D341Med (cell line): ENCODE measurements around the gene TRMT2A.
"Not testable (repeated sequence)": the region's sequence is repeated elsewhere in the genome, so short reads cannot be mapped to it uniquely, and the experiment has no call there.

Experiments used
- DNase-seq: peaks from one replicate; pipeline ENCODE4 v3.0.0; 2012; ENCODE audit warnings: low spot score

The TRMT2A gene, protein sequence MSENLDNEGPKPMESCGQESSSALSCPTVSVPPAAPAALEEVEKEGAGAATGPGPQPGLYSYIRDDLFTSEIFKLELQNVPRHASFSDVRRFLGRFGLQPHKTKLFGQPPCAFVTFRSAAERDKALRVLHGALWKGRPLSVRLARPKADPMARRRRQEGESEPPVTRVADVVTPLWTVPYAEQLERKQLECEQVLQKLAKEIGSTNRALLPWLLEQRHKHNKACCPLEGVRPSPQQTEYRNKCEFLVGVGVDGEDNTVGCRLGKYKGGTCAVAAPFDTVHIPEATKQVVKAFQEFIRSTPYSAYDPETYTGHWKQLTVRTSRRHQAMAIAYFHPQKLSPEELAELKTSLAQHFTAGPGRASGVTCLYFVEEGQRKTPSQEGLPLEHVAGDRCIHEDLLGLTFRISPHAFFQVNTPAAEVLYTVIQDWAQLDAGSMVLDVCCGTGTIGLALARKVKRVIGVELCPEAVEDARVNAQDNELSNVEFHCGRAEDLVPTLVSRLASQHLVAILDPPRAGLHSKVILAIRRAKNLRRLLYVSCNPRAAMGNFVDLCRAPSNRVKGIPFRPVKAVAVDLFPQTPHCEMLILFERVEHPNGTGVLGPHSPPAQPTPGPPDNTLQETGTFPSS

DNA sequence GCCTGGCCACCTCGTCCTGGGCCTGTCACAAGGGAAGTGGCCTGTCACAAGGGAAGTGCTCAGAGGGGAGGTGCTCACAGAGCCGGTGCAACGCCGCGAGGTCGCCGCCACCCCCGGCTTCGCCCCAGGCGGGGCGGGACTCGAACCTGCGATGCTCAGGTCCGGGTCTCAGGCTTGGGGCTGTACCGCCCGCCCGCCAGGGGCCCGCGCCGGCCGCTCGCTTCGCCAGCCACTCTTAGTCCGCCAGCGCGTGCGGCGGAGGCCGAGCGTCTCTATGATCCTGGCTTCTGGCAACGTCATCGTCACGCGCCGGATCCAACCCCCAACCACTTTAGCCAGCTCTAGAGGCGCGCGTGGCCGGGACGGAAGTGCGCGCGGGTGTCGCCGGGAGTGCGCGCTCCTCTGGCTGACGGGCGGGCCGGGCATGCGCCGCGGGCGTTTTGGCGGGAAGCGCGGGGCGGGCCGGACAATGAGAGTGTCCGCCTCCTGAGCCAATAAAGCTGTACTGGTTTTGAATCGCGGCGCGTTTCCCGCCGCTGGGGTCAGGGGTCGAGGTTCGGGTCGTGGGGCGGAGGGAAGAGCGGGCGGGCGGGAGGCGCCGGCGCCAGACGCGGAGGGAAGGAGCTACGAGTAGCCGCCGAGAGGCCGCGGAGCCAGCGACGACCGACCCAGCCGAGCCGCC is at the start of gene TRMT2A:
TSS of gene TRMT2A (minus strand) at position 276 of the 682 bp plus-strand sequence. CDS start 320 bp downstream, outside the sequence.
- peak; percentile 99 for DNase-seq

DNA sequence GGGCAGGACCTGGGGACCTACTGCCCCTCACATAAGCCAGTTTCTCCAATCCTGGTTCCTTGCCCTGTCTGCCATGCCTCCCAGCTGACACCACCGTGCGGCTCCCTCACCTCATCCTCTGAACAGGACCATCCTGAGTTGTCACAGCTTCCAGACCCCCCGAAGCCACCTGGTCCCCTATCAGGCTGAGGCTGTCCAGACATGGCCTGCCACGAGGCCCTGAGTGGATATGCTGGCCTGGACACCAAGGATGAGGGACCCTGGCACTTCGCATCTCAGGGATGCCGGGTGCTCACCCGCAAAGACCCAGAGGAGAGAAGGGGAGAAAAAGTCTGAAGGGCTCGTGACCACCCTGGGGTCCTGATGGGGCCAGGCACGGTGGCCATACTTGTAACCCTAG is 49.7 kb upstream of the TRMT2A start:
- DNase-seq = no peak

- no peak for DNase-seq
Measured at GRCh38 chr22:20165913-20166312, 48.9 kb upstream of the TRMT2A start.

DNA sequence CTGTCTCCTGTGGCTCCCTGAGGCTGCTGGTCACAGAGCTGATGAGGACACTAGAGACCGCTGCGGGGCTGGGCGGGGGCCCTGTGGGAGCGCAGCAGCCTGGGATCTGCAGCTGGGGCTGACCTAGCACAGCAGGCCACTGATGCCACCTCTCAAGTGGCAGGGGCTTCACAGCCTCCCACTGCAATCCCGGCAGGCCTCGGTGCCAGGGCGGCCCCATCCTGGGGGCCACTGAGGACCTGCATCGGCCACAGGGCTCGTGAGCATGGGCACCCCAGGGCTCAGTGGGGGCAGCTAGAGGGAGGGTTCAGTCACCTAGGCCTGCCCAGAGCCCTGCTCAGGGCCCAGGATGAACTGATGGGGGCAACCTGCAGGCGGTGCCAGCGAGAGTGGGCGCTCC is 48.4 kb upstream of the TRMT2A start:
- no peak for DNase-seq

DNA sequence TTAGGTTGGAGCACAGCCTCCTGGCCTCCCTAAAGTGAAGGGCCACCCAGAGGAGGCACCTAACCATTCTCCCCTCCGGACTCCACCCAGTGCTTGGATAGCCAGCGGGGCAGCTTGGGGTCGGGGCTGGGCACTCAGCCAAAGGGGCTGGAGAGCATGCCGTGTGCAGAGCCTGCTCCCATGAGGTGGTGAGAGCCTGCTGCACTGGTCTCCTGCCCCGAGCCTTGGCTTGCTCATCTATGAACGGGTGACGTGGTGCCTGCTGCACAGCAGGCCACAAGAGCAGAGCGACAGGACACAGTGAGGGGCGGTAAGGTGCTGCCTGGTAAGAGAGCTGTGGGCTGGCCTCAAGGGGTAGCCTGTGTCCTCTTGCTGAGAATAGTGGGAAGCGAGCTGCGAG is 47.8 kb upstream of the TRMT2A start:
- DNase-seq = no peak

- DNase-seq = no peak
Measured at GRCh38 chr22:20160041-20160440, 43.0 kb upstream of the TRMT2A start.

GRCh38 chr22:20159531-20159930 is 42.5 kb upstream of the TRMT2A start:
- not testable (repeated sequence) for DNase-seq

- DNase-seq = no peak
Measured at GRCh38 chr22:20159076-20159475, 42.0 kb upstream of the TRMT2A start.

DNA sequence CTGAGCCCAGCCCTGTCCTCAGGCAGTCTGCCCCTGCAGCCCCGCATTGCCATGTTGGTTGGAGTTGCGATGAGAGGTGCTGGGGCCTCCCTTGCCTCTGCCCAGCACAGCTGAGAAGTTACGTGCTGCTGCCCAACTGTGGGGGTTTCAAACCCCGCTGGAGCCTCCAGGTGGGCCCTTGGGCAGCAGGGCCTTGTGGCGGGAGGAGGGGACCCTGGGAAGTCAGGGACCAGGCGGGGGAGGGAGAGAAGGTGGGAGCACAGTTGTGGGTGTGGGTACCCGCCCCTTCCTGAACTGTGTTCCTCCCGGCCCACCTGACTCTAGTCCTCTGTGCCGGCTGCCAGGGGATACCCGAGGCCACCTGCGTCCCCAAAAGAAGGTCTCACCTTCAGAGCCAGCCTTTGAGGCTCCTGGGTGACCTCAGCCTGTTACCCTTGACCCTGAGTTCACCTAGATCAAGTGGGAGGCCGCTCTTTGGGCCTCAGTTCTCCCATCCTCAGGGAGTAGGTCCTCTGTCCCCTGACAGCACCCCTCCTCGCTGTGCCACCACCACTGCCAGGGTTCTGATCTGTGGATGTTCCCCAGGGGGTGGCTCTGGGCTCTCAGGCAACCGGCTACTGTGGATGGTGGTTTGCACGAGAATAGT is 41.5 kb upstream of the TRMT2A start:
- DNase-seq = no peak

DNA sequence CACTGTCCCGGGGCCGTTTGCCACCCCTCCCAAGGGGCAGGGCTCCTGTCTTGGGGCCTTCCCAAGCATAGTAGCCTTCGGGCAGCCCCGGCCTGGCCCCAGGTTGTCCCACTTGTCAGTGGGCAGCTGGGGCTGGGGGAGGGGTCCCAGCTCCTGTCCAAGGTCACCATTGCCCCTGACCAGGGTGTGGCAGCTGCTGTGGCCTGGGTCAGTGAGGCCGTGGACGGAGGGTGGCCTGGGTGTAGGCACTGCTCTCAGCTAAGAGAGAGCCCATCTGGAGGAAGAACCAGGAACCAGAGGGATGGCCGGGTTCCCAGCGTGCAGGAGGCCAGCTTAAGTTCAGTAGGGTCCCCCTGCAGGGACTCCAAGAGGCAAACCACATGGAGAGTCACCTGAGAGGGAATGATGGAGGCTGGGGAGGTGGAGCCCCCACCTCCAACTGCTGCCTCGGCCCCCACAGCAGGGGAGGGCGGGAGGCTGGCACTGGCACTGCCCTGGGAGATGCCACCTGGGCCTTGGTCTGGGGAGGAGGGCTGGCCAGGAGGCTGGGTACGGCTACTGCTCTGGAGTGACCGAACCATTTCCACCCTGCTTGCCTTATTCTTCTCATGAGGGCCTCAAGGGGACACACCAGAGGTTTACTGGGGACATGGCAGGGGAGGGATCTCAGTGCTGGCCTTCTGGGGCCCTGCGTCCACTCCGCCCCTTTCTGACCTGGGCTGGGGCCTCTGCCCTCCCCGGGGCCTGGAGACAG is 40.6 kb upstream of the TRMT2A start:
- DNase-seq = no peak

- peak; percentile 88 for DNase-seq
Measured at GRCh38 chr22:20156611-20157429, 39.8 kb upstream of the TRMT2A start.

- no peak for DNase-seq
Measured at GRCh38 chr22:20156042-20156389, 39.0 kb upstream of the TRMT2A start.

DNA sequence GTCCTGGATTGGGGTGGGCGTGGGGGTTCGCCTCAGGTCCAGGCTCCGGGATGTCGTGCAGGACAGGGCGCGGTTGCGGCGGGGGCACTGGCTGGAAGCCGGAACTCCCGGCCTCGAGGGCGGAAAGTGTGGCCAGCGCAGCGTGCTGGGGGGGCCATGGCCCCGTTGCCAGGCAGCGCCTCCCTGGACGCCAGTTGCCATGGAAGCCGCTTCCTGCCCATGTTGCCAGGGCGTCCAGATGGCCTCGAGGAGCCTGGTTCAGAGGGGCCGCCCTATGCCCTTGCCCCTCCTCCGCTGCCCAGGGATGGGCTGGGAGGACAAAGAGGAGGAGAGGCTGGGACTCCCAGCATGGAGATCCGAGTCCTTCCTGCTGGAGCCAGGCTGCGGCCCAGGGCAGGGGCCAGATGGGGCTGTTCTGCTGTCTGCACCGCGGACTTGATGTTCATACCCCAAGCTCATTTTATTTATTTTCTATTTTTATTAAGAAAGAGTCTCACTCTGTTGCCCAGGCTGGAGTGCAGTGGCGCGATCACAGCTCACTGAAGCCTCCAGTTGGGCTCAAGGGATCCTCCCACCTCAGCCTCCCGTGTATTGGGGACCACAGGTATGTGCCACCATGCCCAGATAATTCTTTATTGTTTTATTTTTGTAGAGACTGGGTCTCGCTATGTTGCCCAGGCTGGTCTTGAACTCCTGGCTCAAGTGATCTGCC is 38.5 kb upstream of the TRMT2A start:
- DNase-seq = peak; percentile 79

DNA sequence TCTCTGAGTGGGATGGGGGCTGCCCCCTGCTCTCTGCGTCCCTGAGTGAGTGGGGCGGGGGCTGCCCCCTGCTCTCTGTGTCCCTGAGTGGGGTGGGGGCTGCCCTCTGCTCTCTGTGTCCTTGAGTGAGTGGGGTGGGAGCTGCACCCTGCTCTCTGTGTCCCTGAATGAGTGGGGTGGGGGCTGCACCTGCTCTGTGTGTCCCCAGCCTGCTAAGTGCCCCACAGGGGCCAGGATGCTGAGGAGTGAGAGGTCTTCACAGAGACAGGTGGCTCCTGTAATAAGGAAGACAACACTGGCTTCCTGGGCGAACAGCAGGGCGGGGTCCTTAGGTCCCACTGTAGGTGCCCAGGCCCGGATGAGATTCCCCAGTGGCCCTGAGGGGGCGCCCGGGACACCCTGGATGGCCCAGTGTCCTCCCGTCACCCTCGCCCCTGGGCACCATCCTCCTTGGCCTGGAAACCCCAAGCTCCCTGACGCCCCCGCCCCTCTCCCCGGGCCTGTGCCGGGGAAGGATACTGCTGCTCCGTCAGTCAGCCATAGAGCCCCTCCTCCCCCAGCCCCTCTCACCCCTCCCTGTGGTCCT is 37.7 kb upstream of the TRMT2A start:
- no peak for DNase-seq

GRCh38 chr22:20153945-20154344 is 36.9 kb upstream of the TRMT2A start:
- no peak for DNase-seq

DNA sequence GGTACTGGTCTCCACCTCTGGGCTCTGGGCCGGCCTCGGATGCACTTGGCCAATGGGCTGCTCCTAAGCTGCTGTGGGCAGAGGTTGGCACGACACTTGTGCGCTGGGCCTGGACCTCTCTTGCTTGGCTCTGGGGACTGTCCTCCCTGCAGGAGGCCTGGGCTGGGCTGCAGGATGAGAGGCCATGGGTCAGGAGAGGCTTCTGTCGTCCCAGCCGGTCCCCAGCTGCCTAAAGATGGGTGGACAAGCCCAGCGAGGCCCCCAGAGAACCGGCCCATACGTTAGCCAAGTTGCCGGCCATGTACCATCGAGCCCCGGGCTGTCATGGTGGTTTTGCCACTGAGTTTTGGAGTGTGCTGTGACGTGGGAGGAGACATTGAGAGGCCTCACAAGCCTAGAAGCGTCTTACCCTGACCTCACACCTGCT is 35.5 kb upstream of the TRMT2A start:
- no peak for DNase-seq

DNA sequence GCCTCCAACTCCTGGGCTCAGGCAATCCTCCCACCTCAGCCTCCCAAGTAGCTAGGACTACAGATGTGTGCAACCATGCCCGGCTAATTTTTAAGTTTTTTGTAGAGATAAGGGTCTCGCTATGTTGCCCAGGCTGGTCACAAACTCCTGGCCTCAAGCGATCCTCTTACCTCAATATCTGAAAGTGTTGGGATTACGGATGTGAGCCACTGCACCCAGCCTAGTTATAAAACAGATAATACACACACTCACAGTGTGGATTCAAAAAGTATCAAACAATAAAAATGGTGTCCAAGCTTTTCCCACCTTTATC is 34.2 kb upstream of the TRMT2A start:
- DNase-seq = no peak

DNA sequence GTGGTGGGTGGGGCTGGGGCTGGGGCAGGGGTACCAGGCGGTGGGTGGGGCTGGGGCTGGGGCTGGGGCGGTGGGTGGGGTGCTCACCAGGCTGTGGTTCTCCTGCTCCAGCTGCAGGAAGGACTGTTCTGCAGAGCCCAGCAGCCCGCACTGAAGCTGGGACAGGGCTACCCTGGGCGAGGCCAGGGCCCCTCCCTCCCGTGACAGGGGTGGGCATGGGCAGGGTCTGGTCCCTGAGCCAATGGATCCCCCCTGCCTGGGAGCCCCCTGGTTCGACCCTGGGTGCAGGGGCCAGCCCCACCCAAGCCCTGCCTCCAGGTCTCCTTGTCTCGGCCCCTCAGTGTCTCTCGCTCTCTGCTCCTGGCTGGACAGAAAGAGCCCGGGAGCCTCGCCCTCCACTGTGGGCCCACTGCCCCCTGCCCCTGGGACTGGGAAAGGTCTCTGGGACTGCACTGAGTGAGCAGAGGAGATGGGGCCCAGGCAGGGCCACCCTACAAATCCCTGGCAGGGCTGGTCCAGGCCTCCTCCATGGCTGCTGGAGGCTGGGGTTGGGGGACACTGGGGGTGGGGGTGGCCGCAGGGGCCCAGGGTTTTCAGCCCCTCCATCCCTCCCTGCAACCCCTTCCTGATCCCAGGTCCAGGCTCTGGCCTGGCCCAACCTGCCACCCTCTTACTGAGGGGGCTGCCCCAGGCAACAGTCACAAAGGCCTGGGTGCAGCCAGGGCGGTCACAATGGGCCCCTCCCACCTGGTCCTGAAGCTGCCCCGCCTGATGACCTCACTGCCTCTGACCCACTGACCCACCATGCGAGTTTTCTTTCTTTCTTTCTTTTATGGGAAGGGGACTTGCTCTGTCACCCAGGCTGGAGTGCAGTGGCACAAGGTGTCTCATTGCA is 33.6 kb upstream of the TRMT2A start, which contains the start of gene CCDC188:
TSS of gene CCDC188 (minus strand) at position 675 of the 895 bp plus-strand sequence. CDS start at position 606, 69 bp downstream.
- DNase-seq = no peak
